Osteocyte (in vitro differentiated cells): ENCODE data around the gene BRWD1. TPM values are rescaled to one million over a fixed set of nuclear protein-coding genes. Genes with fewer than 3 reads are reported as not detected.

Experiments
- DNase-seq: peaks from one replicate; pipeline ENCODE4 v3.0.0; 2021; ENCODE audit warnings: mixed read lengths; ENCODE audit not compliant: unreplicated experiment; ENCODE audit errors: extremely low spot score
- H3K27ac Mint-ChIP-seq: one replicate; pipeline ENCODE4 v1.8.0; 2021; ENCODE audit warnings: mild to moderate bottlenecking, mixed read lengths; ENCODE audit not compliant: unreplicated experiment
- H3K27me3 Mint-ChIP-seq: one replicate; pipeline ENCODE4 v1.8.0; 2021; ENCODE audit warnings: mixed read lengths; ENCODE audit not compliant: unreplicated experiment
- H3K36me3 Mint-ChIP-seq: one replicate; pipeline ENCODE4 v1.8.0; 2021; ENCODE audit warnings: mixed read lengths; ENCODE audit not compliant: unreplicated experiment
- H3K4me1 Mint-ChIP-seq: one replicate; pipeline ENCODE4 v1.8.0; 2021; ENCODE audit warnings: mixed read lengths; ENCODE audit not compliant: unreplicated experiment
- H3K4me3 Mint-ChIP-seq: one replicate; pipeline ENCODE4 v1.8.0; 2021; ENCODE audit warnings: mild to moderate bottlenecking, moderate library complexity, mixed read lengths; ENCODE audit not compliant: unreplicated experiment
- H3K9me3 Mint-ChIP-seq: one replicate; pipeline ENCODE4 v1.8.0; 2021; ENCODE audit warnings: mixed read lengths; ENCODE audit not compliant: unreplicated experiment
- CTCF ChIP-seq: fragments of 200-600 bp; sonication (generic); IDR thresholded peaks from 2 replicates; pipeline ENCODE4 v1.5.0; 2021; ENCODE audit warnings: antibody characterized with exemption, mild to moderate bottlenecking, moderate library complexity
- total RNA-seq: library from RNA; stranded (reverse); gene quantifications from 2 replicates; pipeline ENCODE4 v1.2.1, GENCODE V29; 2021

BRWD1 gene
- total RNA-seq, 1 donor from 2014 or later = 40.8 TPM

GRCh38 chr21:39349211-39350093, 36.0 kb upstream of the BRWD1 start:
- peak; percentile 99 for DNase-seq
- no peak for TF ChIP-seq CTCF
- peaks cover 27% of the 10 kb centered on the region for H3K36me3 Mint-ChIP-seq
- peak overlapping the region; percentile 94 for H3K27ac Mint-ChIP-seq
- no peaks in the 10 kb centered on the region for H3K9me3 Mint-ChIP-seq
- peaks cover 4% of the 10 kb centered on the region for H3K27me3 Mint-ChIP-seq
- peaks cover 35% of the 10 kb centered on the region for H3K4me1 Mint-ChIP-seq
- peak overlapping the region; percentile 87 for H3K4me3 Mint-ChIP-seq

- H3K27ac Mint-ChIP-seq = peak within 1 kb of the TSS; percentile 94
- peak within 1 kb of the TSS; percentile 87 for H3K4me3 Mint-ChIP-seq
- peaks cover 30% of the 10 kb centered on the region for H3K36me3 Mint-ChIP-seq
- H3K9me3 Mint-ChIP-seq = no peaks in the 10 kb centered on the region
- DNase-seq = peak; percentile 97
- H3K27me3 Mint-ChIP-seq = no peaks in the 10 kb centered on the region
- TF ChIP-seq CTCF = no peak
- peaks cover 36% of the 10 kb centered on the region for H3K4me1 Mint-ChIP-seq
These were observed 35.2 kb upstream of the BRWD1 start, which contains the start of gene HMGN1 for GRCh38 chr21:39348355-39349210. TSS of gene HMGN1 (minus strand) at chr21:39349088. CDS start at chr21:39348917, 171 bp downstream.

- no peak for DNase-seq
- peaks cover 36% of the 10 kb centered on the region for H3K4me1 Mint-ChIP-seq
- peak overlapping the region; percentile 84 for H3K4me3 Mint-ChIP-seq
- H3K36me3 Mint-ChIP-seq = peaks cover 36% of the 10 kb centered on the region
- no peak for TF ChIP-seq CTCF
- peak overlapping the region; percentile 93 for H3K27ac Mint-ChIP-seq
- no peaks in the 10 kb centered on the region for H3K27me3 Mint-ChIP-seq
- no peaks in the 10 kb centered on the region for H3K9me3 Mint-ChIP-seq
These were observed 34.6 kb upstream of the BRWD1 start for GRCh38 chr21:39348040-39348354.

GRCh38 chr21:39347537-39347936, 34.1 kb upstream of the BRWD1 start:
- Mint-ChIP-seq H3K4me3 (peak overlapping the region; percentile 84), H3K36me3 (peaks cover 40% of the 10 kb centered on the region), H3K9me3 (no peaks in the 10 kb centered on the region), H3K27ac (peak overlapping the region; percentile 93), H3K27me3 (no peaks in the 10 kb centered on the region), H3K4me1 (peaks cover 36% of the 10 kb centered on the region)
- no peak for DNase-seq
- TF ChIP-seq CTCF = no peak
